Muscle of leg (tissue), 11 donors: ENCODE data around the gene DAGLA. TPM values are rescaled to one million over a fixed set of nuclear protein-coding genes. Genes with fewer than 3 reads are reported as not detected.
A peak's percentile ranks its signal among the peaks of the same experiment; 100 is the strongest.

ENCODE experiments used
- DNase-seq: peaks from one replicate; pipeline ENCODE4 v3.0.0; 2013
- H3K27ac ChIP-seq: one replicate; pipeline ENCODE4 v1.5.1; 2013; ENCODE audit warnings: mild to moderate bottlenecking, low read length, control low read depth
- H3K27me3 ChIP-seq: one replicate; pipeline ENCODE4 v1.6.1; 2013; ENCODE audit warnings: low read length; ENCODE audit not compliant: control insufficient read depth, insufficient read depth
- H3K36me3 ChIP-seq: one replicate; pipeline ENCODE4 v1.6.1; 2013; ENCODE audit warnings: low read length; ENCODE audit not compliant: control insufficient read depth, insufficient read depth
- H3K4me1 ChIP-seq: one replicate; pipeline ENCODE4 v1.6.1; 2013; ENCODE audit warnings: low read length; ENCODE audit not compliant: control insufficient read depth, insufficient read depth
- H3K4me3 ChIP-seq: one replicate; pipeline ENCODE4 v1.5.1; 2013; ENCODE audit warnings: low read length, control low read depth
- H3K9me3 ChIP-seq: replicated peaks from 2 replicates; pipeline ENCODE4 v1.6.1; 2013; ENCODE audit warnings: low read depth, low read length; ENCODE audit not compliant: control insufficient read depth
- WGBS: methylation state at CpG from one replicate; pipeline ENCODE4 v1.1.5; 2013; ENCODE audit warnings: missing lambda C conversion rate; ENCODE audit not compliant: insufficient coverage; 5-methylcytosine and 5-hydroxymethylcytosine counted together
- polyA plus RNA-seq, 8 donors: library from polyadenylated mRNA; unstranded; fragments of 120-200 nt; gene quantifications; one replicate each; pipeline versions ENCODE4 v1.2.1 to v1.2.3, GENCODE V29; 2013; ENCODE audit warnings: inconsistent platforms in 1 of 8, low replicate concordance in 1 of 8; ENCODE audit not compliant: insufficient read length in 8 of 8, insufficient read depth in 1 of 8
- total RNA-seq: library from RNA; stranded (reverse); fragments of 120-200 nt; gene quantifications from one replicate; pipeline ENCODE4 v1.2.4, GENCODE V29; 2013

Gene DAGLA
- total and polyA plus RNA-seq, 9 donors, result 2.0 to 6.4 (median 4.7) TPM

DNA sequence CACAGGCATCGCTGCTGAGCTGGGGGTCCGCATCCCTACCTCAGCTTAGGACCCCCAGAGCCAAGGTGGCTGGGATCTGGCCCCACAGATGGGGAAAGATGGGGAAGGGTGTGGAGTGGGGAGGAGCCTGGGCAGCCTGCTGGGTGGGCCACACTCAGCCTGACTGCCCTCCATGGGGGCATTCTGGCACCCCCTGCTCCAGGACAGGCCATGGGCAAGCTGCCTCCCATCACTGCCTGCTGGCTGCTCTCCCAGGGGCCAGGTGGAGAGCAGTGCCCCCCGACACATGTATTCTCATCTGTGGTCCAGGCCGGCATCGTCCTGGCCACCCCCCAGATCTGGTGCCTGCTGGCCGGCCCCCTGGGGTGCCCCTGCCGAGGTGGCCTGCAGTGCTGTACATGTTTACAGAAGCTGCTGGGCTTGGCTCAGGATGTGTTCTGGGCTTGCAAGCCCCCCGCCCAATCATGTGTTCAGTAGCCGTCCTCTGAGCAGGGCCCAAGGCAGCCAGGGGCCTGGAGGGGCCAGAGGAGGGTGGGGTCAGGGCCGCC, 64.5 kb downstream of the DAGLA start:
- H3K4me3 ChIP-seq, result no peak overlapping the region
- H3K9me3 ChIP-seq, result no peaks in the 10 kb centered on the region
- no peak for DNase-seq
- peaks cover under 1% of the 10 kb centered on the region for H3K27me3 ChIP-seq
- WGBS, result 82% methylated on average over 7 of the region's 10 CpGs
- H3K36me3 ChIP-seq, result peaks cover 34% of the 10 kb centered on the region
- H3K27ac ChIP-seq, result no peak overlapping the region
- H3K4me1 ChIP-seq, result peaks cover 55% of the 10 kb centered on the region

- H3K27ac ChIP-seq, result peak overlapping the region; percentile 7
- H3K4me1 ChIP-seq, result peaks cover 53% of the 10 kb centered on the region
- H3K36me3 ChIP-seq, result peaks cover 27% of the 10 kb centered on the region
- peaks cover 3% of the 10 kb centered on the region for H3K27me3 ChIP-seq
- H3K4me3 ChIP-seq, result no peak overlapping the region
- WGBS, result 46% methylated on average over 12 of the region's 15 CpGs
- DNase-seq, result no peak
- H3K9me3 ChIP-seq, result no peaks in the 10 kb centered on the region
These were observed 65.7 kb downstream of the DAGLA start for GRCh38 chr11:61745781-61746441.

DNA sequence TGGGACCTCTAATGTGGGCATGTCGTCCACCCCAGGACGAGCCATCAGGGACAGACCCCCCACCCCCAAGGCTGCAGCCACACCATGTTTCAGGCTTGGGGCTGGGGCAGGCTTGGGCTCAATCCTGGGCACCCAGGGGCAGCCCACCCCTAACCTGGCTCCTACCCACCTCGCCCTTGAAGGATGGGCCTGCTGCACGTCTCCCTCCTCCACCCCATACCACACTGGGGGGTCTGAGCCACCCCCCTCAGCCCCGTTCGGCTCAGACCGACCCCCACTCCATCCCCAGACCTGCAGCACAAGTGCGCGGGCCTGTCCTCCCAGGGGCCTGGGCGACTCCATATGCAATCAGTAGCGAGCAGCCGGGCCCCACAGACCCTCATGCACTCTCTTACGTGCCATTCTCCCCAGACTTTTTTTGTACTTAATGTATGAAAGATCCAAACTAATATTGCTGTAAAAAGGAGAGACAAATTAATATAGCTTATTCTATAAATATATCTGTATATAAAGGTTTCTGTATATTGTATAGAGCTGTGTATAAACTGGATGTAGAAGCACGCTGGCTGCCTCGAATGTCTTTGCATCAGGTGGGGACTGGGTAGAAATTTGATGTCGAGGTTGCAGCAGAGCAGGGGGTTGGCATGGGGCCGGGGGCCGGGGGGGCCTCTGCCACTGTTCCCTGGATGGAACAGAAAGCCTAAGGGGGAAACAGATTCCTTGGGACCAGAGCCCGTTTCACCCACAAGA, 66.4 kb downstream of the DAGLA start:
- DNase-seq, result no peak
- no peak overlapping the region for H3K4me3 ChIP-seq
- WGBS, result 73% methylated on average over 9 of the region's 19 CpGs
- no peaks in the 10 kb centered on the region for H3K9me3 ChIP-seq
- H3K36me3 ChIP-seq, result peaks cover 21% of the 10 kb centered on the region
- H3K4me1 ChIP-seq, result peaks cover 53% of the 10 kb centered on the region
- no peak overlapping the region for H3K27ac ChIP-seq
- peaks cover 6% of the 10 kb centered on the region for H3K27me3 ChIP-seq

DNA sequence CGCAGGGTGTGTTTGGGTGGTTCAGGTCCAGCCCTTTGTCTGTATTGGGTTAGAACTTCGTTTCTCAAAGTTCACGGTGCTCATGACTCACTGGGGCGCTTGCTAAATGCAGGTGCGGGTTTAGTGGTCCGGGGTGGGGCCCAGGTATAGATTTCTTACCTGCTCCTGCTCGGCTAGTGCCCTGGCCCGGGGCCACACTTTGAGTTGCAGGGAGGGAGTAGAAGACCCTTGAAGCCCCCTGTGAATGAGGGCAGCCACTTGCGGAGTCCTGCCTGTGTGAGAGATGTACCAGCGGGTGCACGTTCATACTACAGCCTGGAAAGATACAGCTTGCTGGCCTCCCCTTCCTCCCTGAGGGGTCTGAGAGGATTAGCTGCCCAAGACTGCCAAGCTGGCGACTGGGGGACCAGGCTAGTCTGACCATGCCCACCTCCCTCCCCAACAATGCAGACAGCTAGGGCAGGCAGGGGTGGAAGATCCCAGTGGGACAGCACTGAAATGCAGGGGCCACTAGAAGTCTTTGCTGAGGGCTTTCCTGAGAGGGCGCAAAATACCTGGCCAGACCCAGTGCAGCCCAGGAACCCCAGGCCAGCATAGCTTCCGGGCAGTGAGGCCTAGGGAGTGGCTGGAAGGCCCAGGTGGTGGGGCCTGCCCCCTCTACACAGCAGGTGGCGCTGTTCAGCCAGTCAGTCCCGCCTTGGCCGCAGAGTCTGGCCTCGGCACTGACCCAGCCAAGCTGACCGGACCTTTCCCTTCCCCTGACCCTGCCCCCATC, 67.2 kb downstream of the DAGLA start:
- H3K36me3 ChIP-seq, result peaks cover 14% of the 10 kb centered on the region
- H3K27me3 ChIP-seq, result peaks cover 11% of the 10 kb centered on the region
- H3K27ac ChIP-seq, result no peak overlapping the region
- H3K4me3 ChIP-seq, result no peak overlapping the region
- 72% methylated on average over 11 of the region's 19 CpGs for WGBS
- peak; percentile 68 for DNase-seq
- peaks cover 50% of the 10 kb centered on the region for H3K4me1 ChIP-seq
- H3K9me3 ChIP-seq, result no peaks in the 10 kb centered on the region

- 44% methylated on average over 2 of the region's 3 CpGs for WGBS
- H3K27ac ChIP-seq, result no peak overlapping the region
- no peaks in the 10 kb centered on the region for H3K9me3 ChIP-seq
These were observed 67.7 kb downstream of the DAGLA start for GRCh38 chr11:61747967-61748285.

GRCh38 chr11:61749591-61750217, 69.5 kb downstream of the DAGLA start:
- 15% methylated on average over 12 of the region's 21 CpGs for WGBS
- peaks cover 53% of the 10 kb centered on the region for H3K4me1 ChIP-seq
- peaks cover 2% of the 10 kb centered on the region for H3K36me3 ChIP-seq
- no peaks in the 10 kb centered on the region for H3K9me3 ChIP-seq
- H3K4me3 ChIP-seq, result no peak overlapping the region
- peak; percentile 45 for DNase-seq
- H3K27ac ChIP-seq, result no peak overlapping the region
- H3K27me3 ChIP-seq, result peaks cover 26% of the 10 kb centered on the region

More at GRCh38 chr11:61747967-61748285, 67.7 kb downstream of the DAGLA start:
- peaks cover 48% of the 10 kb centered on the region for H3K4me1 ChIP-seq
- H3K36me3 ChIP-seq, result peaks cover 14% of the 10 kb centered on the region
- no peak overlapping the region for H3K4me3 ChIP-seq
- DNase-seq, result no peak
- H3K27me3 ChIP-seq, result peaks cover 15% of the 10 kb centered on the region

DNA sequence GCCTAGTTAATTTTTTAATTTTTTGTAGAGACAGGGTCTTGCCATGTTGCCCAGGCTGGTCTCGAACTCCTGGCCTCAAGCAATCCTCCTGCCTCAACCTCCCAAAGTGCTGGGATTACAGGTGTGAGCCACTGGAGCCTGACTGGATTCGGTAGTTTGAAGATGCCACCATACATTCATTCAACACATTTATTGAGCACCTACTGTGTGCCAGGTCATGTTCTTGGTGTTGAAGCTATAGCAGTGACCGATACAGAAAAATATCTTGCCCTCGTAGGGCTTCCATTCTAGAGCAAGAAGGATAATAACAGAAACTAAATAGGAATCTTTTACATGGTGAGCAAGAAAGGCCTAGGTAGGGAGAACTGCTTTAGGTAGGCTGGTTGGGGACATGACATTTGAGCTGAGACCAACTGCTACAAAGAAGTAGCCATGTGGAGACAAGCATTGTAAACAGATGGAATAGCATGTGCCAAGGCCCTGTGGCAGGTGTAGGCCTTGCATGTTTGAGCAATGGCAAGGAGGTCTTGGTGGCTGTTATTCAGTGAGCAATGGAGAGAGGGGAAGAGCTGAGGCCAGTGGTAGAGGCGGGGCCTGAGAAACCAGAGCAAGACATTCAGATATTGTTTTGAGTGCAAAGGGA, 70.6 kb downstream of the DAGLA start:
- no peak for DNase-seq
- Histone ChIP-seq H3K4me3 (no peak overlapping the region), H3K36me3 (no peaks in the 10 kb centered on the region), H3K9me3 (no peaks in the 10 kb centered on the region), H3K4me1 (peaks cover 45% of the 10 kb centered on the region), H3K27me3 (peaks cover 30% of the 10 kb centered on the region), H3K27ac (no peak overlapping the region)
- whole genome bisulfite sequencing, result 93% methylated on average over 4 of the region's 5 CpGs

- Histone ChIP-seq H3K36me3 (no peaks in the 10 kb centered on the region), H3K27ac (no peak overlapping the region), H3K9me3 (no peaks in the 10 kb centered on the region), H3K4me1 (peaks cover 39% of the 10 kb centered on the region), H3K4me3 (no peak overlapping the region), H3K27me3 (peaks cover 30% of the 10 kb centered on the region)
- WGBS, result 82% methylated on average over 14 of the region's 14 CpGs
- no peak for DNase-seq
These were observed 71.2 kb downstream of the DAGLA start for GRCh38 chr11:61751384-61751783.

- Histone ChIP-seq H3K4me3 (peak within 1 kb of the TSS; percentile 46), H3K27me3 (peaks cover 30% of the 10 kb centered on the region), H3K9me3 (no peaks in the 10 kb centered on the region), H3K27ac (no peak within 1 kb of the TSS), H3K36me3 (no peaks in the 10 kb centered on the region), H3K4me1 (peaks cover 38% of the 10 kb centered on the region)
- 1% methylated on average over 89 of the region's 93 CpGs for WGBS
- peak; percentile 54 for DNase-seq
These were observed 72.1 kb downstream of the DAGLA start, which contains the start of gene MYRF for GRCh38 chr11:61752117-61752924. Gene MYRF, plus strand, starts transcription at chr11:61752636. Its CDS starts 109 bp downstream, at chr11:61752745.
